Measurements from ENCODE around the gene SNRPD3. TPM values are rescaled to one million over a fixed set of nuclear protein-coding genes. Genes with fewer than 3 reads are reported as not detected.
"Not testable (repeated sequence)": the region's sequence is repeated elsewhere in the genome, so short reads cannot be mapped to it uniquely, and the experiment has no call there.

Gene SNRPD3
- total RNA-seq, 1 donor from 2014 or later: 255 TPM

DNA sequence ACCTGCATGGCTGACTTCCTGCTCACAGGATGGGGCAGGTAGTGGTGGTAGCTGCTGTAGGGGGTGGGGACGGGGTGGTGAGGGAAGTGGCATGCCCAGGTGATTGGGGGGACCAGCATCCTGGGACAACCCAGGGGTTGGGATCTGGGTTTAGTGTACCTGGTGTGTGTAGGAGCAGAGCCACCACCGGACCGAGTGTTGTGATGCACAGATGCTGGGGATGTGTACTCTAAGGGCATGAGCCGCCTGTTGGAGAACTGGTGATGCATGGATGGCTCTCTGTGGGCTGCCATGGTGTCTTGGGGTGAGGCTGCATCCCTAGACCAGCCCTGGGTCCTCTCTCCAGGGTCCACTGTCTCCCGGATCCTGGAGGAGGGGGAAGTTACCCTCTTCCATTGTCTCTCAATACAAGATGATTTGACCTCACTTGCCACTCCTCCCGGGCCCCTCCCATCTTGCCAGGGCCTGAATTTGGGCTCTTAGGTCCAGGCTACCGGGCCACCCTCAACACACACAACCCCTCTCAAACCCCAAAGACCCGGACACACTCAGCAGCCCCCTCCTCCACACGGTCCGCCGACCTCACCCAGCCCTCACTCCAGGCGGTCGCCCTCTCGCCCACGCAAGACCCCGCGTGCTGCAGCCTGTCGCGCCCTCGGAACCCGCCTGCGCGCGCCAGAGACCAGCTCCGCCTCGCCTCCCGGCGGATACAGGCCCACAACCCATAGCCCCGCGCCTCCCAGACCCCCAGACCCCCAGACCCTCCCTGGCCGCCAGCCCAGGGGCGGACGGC, 36.5 kb downstream of the SNRPD3 start:
- DNase-seq (ENCODE audit: low read depth): no peak

DNA sequence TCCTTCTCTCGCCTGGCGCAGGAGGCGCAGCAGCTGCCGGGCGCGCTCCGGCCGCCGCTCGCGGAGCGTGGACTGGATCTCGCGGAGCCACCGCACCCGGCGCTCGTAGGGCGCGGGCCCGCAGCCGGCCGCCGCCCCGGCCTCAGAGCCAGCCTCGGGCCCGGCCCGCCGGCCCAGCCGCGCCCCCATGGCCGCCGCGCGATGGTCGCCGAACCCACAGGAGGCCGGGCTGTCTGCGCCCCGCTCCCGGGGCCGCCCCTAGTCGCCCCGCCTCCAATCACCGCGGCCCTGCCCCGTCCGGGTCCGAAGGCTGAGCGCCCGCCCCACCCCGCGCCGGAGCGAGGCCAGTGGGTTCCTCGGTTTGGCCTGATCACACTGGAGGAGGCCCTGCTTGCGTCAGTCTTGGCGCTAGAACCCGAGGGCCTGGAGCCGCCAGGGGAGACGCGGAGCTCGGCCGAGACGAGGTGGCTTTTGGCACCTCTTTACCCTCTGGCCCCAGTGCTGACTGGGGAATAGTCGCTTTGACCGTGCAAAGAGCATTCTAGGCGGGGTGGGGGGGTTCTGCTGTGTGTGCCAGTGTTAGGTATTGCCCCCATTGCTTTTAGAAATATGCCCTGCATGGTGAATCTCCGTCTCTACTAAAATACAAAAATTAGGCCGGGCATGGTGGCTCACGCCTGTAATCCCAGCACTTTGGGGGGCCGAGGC, 37.2 kb downstream of the SNRPD3 start, which contains the start of gene LRRC75B:
Gene LRRC75B (minus strand): TSS at position 223 of the 708 bp plus-strand sequence. CDS start 34 bp downstream, at position 189.
- DNase-seq (ENCODE audit: low read depth): peak; percentile 60

DNA sequence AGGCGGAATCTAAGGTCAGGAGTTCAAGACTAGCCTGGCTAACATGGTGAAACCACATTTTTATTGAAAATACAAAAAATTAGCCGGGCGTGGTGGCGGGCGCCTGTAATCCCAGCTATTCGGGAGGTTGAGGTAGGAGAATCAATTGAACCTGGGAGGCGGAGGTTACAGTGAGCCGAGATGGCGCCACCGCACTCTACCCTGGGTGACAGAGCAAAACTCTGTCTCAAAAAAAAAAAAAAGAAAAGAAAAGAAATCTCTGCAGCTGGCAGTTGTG, 37.7 kb downstream of the SNRPD3 start:
- not testable (repeated sequence) for DNase-seq (ENCODE audit: low read depth)

DNA sequence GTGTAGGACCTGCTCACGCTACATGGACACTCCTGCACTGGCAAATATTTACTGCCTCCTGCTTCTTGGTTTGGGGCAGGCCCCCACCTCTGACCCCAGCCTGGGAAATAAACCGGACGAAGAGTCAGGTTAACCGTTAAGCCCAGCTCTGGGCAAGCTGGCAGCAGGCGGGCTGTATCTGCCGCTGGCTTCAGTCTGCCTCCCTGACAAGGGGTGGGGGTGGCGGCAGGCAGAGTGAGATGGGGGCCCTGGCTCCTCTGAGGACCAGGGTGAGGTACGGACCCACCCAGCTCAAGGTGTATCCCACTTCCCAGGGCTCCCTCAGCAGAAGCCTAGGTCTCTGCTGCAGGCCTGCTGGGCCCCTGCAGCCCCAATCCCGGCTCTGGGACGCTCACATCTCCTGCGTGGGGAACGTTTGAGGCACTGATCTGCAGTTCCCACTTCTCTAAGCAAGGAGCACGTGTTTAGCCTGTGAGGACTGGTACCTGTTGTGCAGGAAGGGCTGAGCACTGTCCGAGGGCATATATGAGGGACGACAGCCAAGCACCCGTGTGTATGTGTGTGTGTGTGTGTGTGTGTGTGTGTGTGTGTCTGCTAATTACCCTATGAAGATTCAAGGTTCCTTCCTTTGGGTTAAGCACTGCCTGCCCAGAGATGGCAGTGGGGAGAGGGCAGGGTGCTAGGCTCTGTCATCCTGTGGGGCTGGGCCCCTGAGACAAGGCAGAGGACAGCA, 38.2 kb downstream of the SNRPD3 start:
- DNase-seq (ENCODE audit: low read depth): peak; percentile 79

DNA sequence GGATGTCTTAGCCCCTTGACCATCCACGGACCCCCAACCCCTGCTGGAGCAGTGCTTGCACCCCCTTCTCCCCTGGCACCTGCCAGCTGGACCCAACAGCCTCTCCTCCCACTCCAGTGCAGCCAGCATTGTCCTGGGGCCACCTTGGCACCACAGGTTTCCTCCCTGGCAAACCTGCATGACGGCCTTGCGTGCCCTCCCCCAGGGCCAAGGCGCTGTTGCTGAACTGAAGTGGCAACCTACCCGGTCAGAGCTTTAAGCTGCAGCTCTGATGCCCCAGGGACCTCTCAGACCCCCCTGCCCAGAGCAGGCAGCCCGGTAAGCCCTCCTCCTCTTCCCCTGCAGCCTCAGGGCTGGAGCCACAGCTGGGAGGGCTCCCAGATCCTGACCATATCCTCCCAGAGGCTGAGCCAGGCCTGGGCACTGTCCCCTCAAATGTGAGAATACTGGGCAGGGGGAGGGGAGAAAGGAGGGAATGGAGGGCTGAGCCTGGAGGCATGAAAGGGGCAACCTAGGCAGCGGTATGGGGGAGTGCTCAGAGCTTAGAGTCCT, 38.8 kb downstream of the SNRPD3 start:
- no peak for DNase-seq (ENCODE audit: low read depth)

DNA sequence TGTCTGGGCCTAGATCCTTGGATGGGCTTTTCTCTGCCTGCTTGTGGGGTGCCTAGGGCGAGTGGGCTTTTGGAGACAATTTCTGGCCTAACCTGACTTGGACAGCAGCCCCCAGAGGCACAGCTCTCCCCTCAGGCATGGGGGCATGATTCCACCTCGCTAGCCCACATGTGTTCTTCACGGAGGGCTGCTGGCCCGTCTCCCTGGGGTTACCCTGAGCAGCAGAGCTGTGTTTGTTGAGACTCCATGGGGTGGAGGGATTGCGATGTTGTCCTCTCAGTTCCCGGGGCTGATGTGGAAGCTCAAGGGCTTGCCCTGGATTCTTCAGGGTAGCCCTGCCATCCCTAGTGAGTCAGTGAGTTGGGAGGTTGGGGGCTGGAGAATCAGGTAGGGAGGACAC, 39.4 kb downstream of the SNRPD3 start:
- DNase-seq (ENCODE audit: low read depth): no peak

DNA sequence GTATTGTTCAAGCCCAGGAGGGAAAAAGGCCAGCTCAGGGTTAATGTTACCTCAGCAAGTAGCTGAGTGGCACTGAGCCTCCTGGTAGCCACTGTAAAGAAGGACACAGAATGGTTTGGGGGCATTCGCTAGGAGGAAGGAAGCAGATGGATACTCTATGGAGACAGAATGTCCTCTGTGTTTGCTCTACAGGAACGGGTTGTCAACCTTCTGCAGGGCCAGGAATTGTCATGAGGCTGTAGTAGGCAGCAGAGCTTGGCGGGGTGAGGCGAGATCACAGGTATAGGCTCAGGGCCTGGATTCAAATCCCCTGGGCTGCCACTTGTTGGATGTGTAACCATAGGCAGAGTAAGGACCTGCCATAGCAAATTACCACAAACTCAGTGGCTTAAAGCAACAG, 40.1 kb downstream of the SNRPD3 start:
- no peak for DNase-seq (ENCODE audit: low read depth)

DNA sequence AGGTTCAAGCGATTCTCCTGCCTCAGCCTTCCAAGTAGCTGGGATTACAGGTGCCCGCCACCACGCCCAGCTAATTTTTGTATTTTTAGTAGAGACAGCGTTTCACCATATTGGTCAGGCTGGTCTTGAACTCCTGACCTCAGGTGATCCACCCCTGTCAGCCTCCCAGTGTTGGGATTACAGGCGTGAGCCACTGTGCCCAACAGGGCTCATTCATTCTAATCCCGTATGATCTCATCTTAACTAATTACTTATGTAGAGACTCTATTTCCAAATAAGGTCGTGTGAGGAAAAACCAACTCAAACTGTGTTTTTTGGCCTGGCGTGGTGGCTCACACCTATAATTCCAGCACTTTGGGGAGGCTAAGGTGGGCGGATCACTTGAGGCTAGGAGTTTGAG, 41.3 kb downstream of the SNRPD3 start:
- DNase-seq (ENCODE audit: low read depth): not testable (repeated sequence)

DNA sequence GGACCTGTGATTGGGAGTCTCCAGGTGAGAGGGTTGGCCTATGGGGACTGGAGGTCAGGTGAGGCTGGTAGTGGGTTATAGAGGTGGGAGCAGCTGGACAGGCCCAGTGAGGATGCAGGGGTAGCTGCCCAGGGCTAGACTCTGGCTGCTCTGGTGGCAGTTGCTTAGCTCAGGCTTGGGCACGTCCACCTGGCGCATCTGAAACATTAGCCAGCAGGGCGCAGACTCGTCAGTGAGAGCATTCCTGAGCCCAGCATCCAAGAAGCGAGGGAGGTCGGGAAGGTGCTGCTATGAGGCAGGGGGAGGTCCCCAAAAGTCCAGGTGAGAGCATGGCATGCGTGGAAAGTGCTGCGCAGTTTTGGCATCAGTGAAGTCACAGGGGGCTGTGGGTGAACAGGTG, 43.7 kb downstream of the SNRPD3 start:
- DNase-seq (ENCODE audit: low read depth): no peak

DNA sequence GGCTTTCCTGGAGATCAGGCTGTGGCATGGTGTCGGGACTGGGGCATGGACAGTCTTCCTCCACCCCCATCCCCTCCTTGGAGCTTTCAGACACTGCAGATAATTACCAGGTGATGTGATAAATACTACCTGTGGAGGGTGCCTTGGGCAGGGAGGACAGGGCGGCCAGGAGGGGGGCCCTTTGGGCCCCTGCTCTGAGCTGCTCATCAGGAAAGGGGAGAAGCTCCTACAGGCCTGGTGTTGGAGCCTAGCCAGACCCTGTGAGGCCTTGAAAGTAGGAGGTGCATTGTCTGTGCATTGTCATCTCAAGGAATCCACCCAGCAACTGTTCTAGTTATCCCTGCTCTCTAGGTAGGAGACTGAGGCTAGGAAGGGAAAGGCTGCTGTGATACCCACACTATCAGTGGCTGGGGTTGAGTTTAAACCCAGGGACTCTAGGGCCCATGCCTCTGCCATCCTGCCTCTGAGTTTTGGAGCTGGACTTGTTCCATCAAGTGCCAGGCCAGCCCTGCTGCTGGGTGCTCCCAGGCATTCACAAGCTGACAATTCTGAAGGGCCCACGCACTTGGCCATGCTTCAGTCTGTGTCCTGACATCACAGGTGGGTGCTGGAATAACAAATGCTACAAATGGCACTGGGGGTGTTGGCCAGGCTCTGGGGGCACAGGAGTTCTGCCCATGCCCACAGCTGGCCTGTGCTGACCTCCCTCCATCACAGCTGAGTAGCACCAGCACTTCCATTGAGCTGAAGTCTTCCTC, 44.3 kb downstream of the SNRPD3 start:
- peak; percentile 52 for DNase-seq (ENCODE audit: low read depth)

DNA sequence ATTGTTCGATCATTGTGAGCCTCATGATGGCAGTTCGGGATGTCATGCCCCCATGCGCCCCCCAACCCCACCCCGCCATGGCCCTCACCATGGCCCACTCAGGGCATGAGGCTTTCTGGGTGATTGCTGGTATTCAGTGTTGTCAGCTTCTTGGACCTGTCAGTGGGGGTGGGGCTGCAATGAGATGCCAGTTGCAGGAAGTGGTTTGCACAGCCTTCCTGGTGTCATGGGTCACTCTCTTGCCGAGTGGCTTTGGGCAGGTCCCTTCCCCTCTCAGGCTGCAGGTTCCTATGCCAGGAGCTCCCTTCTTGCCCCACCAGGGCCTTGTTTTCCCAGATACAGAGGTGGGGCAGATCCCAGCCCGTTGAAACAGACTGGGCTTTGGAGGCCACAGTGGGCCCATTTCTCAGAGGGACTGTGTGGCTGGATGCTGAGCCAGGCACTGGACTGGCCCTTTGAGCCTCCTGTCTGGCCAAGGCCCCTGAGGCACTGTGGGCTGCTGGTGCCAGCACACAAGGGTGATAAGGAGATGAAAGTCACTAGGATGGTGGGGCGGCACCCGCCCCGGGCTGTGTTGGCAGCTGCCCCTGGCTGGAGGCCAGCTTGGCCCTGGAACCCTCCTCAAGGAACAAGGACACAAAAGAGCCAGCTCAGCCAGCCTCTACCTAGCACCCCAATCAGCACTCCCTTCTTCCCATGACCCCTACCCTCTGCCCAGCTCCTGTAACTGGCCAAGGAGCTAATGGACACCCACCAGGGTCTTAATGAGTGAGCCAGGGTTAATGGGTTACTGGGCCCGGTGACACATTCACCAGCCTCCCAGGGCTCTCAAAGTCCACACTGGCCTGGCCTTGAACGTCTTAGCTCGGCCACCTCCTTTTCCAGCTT, 45.7 kb downstream of the SNRPD3 start:
- DNase-seq (ENCODE audit: low read depth): peak; percentile 87

DNA sequence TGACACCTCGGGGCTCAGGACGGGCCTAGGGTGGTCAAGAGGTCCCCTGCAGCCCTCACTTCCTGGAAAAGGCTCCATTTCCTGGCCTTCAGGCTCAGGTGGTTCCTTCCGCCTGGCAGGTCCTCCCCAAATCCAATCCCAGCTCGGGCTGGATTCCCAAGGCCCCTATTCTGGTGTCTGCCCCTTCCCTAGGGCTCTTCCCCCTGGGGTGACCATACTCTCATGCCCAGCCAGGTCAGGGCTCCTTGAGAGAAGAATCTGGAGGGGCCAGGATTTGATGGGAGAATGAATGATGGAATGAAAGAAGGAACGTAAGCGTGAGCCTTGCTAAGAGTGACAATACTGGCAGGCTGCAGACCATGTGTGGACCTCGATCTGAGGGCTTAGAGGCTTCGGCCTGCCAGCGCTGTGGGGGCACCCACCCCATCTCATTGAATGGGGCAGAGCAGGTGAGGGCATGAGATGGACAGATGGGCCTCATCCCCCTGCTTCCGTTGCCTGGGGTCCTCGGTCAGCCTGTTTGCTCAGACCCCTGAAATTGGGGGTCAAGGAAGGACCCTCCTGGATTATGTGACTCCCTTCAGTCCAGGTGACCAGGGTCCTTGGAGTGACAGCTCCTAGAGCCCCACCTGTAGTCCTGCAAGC, 46.4 kb downstream of the SNRPD3 start:
- DNase-seq (ENCODE audit: low read depth): not testable (repeated sequence)

DNA sequence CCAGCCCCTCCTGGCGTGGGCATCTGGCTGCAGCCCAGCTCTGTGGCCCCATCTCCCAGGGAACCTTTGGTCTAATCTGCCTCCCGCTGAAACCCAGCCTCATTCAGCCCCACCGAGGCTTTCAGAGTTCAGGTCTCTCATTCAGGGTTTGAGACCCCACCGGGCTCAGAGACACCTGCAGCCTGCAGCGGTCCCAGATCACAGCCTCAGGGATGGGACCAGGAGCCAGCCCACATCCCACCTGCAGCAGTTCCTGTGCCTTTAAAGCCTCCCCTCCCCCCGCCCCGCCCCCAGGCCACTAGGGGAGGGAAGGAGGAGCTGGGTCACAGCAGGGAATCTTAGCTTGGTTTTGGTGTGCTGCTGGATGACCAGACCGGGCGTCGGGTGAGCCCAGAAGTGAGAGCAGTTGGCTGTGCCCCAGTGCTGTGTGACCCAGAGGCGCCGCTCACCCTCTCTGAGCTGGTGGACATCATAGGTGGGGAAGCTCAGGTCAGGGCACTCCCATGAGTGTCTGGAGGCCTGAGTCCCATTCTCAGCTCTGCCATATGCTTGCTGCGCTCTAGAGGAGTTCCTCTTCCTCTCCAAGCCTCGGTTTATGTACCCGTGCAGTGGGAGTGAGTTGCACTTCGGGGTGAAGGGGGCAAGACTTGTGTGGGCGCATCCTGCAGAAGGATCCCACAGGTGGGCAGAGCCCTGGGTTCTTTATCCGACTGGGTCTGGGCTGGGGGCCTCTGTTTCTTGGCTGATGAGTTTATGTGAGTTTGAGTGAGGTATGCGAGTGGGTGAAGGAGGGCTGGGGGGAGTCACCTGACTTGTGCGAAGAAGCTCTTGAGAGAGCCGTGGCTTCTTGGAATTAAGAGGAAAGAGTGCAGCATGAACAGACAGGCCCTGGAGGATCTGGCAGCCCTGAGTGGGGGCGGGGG, 47.3 kb downstream of the SNRPD3 start, which contains the start of gene GGT1:
Gene GGT1 (plus strand): TSS at position 347 of the 923 bp plus-strand sequence. CDS start 7,889 bp downstream, outside the sequence.
- not testable (repeated sequence) for DNase-seq (ENCODE audit: low read depth)

DNA sequence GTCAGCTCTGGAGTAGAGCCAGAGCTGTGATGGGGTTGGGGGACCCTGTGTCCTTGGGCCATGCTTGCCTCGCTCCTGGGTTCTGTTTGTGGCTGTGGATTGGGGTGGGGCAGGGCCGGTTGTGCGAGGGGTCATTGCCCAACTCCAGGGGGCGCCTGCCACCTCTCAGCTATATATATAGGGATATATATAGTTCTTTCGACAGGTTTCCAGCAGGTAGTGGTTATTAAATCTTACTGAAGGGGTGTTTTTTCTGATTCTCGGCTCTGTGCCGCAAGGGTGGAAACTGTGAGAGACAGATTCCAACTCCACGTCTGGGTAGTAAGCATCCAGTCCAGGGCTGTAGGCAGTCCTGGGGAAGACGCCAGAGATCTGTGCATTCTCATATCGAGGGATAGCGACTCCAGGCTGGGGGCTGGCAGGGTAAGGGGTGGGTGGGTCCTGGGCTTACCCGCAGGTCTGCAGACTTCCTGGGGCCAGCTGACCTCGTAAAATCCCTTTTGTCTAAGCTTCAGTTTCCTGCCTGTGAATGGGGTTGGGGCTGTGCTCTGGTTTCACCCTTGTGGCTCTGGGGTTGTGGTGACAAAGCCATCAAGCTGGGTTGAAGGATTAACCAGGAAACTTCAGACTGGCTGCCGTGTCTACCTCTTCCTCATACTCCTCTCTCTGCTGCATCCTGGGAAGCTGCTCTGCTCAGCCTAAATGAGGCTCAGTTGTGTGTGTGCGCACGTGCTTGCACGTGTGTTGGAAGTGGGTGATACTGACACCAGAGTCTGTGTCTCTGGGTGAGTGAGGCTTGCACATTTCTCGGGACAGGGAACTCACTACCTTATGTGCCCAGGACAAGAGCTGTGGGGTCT, 48.2 kb downstream of the SNRPD3 start:
- DNase-seq (ENCODE audit: low read depth): not testable (repeated sequence)

DNA sequence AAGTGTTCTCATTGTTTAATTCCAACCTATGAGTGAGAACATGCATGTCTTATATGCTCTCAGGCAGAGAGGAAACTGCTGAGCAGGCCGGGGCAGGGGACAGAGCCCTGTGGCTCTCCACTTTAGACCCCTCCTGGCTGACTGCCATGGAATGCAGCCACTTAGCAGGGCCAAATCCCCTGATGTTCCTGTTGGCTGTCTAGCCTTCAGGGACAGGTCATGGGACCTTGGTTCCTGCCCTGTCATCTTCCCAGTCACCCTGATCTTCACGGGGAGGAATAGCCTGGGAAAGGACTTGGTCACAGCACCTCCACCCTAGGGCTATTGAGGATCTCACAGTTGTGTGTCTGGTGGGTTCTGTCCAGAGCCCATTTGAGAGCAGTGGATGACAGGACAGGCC, 50.5 kb downstream of the SNRPD3 start:
- not testable (repeated sequence) for DNase-seq (ENCODE audit: low read depth)

DNA sequence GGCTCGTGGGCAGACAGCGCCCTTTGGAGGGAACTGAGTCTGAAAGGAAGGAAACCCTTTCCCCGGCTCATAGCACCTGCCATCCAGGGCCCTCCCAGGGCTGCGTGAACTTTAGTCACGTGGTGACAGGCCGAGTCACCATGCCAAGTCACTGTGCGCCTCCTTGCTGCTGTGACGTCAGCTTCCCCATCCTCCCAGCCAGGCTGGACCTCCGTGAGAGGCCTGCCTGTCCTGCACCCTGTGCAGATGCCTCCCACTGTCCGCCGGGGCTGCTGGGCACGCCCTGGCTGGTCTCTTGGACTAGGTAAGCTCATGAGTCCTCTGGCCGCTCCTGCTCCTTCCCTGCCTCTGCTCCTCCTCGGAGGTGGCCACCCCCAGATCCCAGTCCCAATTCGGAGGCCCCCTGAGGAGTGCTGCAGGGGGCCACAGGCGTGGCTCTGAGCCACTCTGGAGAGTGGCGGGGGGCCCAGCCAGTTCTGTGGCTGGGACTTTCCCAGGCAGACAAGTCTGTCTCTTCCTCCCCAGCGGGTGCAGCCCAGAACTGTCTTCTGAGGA, 51.7 kb downstream of the SNRPD3 start:
- not testable (repeated sequence) for DNase-seq (ENCODE audit: low read depth)

DNA sequence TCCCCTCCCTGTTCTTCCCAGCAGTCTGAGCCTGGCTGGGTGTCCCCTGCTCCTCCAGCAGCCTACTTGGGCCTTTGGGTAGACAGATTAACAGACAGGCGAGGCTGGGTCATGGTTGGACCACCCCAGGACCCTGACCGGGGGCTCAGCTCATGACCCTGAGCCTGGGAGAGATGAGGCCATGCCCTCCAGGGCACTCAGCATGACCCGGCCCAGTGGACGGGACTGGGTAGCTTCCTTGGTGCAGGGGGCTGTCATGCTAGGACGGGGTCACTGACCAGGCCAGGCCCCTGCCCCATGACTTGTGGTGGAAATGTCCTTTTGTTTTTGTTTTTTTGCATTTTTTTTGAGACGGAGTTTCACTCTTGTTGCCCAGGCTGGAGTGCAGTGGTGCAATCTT, 52.5 kb downstream of the SNRPD3 start:
- DNase-seq (ENCODE audit: low read depth): not testable (repeated sequence)

Measured in renal cortical epithelial cell (primary cell).